Measurements from ENCODE around the gene PPM1L. TPM values are rescaled to one million over a fixed set of nuclear protein-coding genes. Genes with fewer than 3 reads are reported as not detected.

PPM1L gene
- total RNA-seq, 1 experiment from 2014 or later, result 5.0 TPM

DNA sequence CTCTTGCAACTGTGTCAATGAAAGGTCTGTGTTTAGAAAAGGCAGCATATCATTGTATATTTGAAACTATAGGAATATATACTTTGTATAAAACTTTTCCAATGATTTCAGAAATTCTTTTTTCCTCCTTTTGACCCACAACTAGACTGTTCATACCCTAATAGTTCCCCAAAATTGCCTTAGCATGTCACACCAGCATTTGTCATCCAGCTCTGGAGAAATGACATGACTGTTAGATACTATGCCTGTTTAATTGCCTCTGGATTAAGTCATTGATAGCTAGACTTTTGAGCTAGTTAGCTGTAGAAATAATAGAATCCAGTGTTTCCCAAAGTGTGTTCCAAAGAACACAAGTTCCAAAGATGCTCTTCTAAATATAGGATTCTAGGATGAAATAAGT, 316.7 kb downstream of the PPM1L start:
- Histone ChIP-seq H3K27me3 (ENCODE audit: insufficient read depth, low read depth) (no peaks in the 10 kb centered on the region), H3K79me2 (ENCODE audit: low read depth) (no peaks in the 10 kb centered on the region), H3K4me2 (no peak overlapping the region), H3K4me1 (replicated peaks; ENCODE audit: insufficient read depth) (peaks cover 14% of the 10 kb centered on the region), H3K9me2 (ENCODE audit: insufficient read depth) (no peaks in the 10 kb centered on the region), H3K9me3 (ENCODE audit: insufficient read depth, low read depth) (no peaks in the 10 kb centered on the region), H3K36me3 (ENCODE audit: low read depth) (no peaks in the 10 kb centered on the region), H3K27ac (no peak overlapping the region), H3F3A (ENCODE audit: insufficient read depth, low read depth) (peaks cover 8% of the 10 kb centered on the region; the same call in 1 of the 2 replicates), H3K4me3 (no peak overlapping the region), H2AFZ (no peak overlapping the region), H4K20me1 (ENCODE audit: insufficient read depth) (no peaks in the 10 kb centered on the region)
- no peak for DNase-seq
- BruUV-seq (replicated peaks), result no TSS peak
- intact Hi-C loops (cut with micrococcal nuclease; ENCODE audit: unreplicated experiment), result no loop called here
- POLR2A ChIA-PET (ENCODE audit: unreplicated experiment), result interaction anchor here (0.7 kb wide), 1 partner anchor 91 kb away, joined by 4 read pairs; no protein-coding TSS in a partner anchor
- CTCF ChIA-PET, result no interaction called here
- TF ChIP-seq, protein P1, sequence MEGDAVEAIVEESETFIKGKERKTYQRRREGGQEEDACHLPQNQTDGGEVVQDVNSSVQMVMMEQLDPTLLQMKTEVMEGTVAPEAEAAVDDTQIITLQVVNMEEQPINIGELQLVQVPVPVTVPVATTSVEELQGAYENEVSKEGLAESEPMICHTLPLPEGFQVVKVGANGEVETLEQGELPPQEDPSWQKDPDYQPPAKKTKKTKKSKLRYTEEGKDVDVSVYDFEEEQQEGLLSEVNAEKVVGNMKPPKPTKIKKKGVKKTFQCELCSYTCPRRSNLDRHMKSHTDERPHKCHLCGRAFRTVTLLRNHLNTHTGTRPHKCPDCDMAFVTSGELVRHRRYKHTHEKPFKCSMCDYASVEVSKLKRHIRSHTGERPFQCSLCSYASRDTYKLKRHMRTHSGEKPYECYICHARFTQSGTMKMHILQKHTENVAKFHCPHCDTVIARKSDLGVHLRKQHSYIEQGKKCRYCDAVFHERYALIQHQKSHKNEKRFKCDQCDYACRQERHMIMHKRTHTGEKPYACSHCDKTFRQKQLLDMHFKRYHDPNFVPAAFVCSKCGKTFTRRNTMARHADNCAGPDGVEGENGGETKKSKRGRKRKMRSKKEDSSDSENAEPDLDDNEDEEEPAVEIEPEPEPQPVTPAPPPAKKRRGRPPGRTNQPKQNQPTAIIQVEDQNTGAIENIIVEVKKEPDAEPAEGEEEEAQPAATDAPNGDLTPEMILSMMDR (conservative IDR thresholded peaks at IDR 0.05), result no peak
- no peak for TF ChIP-seq EZH2 (IDR thresholded peaks at IDR 0.05; ENCODE audit: low read depth)

DNA sequence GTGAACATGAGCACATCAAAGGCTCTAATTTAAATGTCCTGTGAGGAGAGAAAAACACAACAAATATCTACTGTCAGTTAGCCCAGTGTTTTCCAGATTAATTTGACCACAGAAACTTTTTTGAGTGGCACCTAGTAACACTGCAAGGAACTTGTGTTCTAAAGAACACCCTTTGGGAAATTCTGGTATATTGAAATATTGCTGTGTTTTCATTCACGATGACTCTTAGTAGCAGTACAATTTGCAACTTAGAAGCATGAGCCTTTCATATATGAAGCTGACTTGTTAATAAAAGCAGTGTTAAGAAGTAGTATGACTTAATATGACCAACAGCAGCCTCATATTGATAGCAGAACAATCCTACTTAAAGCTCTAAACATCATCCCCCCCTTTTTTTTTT, 317.1 kb downstream of the PPM1L start:
- CTCF ChIA-PET, result no interaction called here
- intact Hi-C loops (cut with micrococcal nuclease; ENCODE audit: unreplicated experiment), result no loop called here
- TF ChIP-seq, protein P1 (conservative IDR thresholded peaks at IDR 0.05), result no peak
- no peak for TF ChIP-seq EZH2 (IDR thresholded peaks at IDR 0.05; ENCODE audit: low read depth)

DNA sequence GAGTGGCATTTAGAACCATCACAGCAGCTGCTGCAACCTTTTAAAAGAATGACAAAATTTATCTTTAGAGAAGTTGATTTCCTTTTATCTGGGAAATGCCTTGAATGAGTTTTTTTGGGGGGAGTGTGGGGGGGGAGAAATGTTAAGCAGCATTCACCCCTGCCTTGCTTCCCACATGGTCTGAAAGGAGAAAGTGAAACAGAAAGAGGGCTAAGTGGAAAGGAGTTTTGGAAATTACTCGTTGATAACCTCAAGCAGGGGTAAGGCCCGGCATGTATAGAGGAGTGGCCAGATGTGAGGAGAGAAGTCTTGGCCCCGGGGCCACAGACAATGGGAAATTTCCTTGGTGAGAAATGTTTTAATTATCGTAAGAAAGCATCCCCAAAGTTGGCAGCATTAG, 325.6 kb downstream of the PPM1L start:
- Histone ChIP-seq H3K36me3 (ENCODE audit: low read depth) (no peaks in the 10 kb centered on the region), H3K27me3 (ENCODE audit: insufficient read depth, low read depth) (no peaks in the 10 kb centered on the region), H3K27ac (no peak overlapping the region), H3K9me3 (ENCODE audit: insufficient read depth, low read depth) (no peaks in the 10 kb centered on the region), H3K9me2 (ENCODE audit: insufficient read depth) (no peaks in the 10 kb centered on the region), H4K20me1 (ENCODE audit: insufficient read depth) (no peaks in the 10 kb centered on the region), H3F3A (ENCODE audit: insufficient read depth, low read depth) (no peaks in the 10 kb centered on the region), H3K4me2 (no peak overlapping the region), H3K79me2 (ENCODE audit: low read depth) (no peaks in the 10 kb centered on the region), H2AFZ (no peak overlapping the region), H3K4me3 (no peak overlapping the region), H3K4me1 (replicated peaks; ENCODE audit: insufficient read depth) (no peaks in the 10 kb centered on the region)
- BruUV-seq (replicated peaks), result no TSS peak
- TF ChIP-seq, protein P1 (conservative IDR thresholded peaks at IDR 0.05), result no peak
- TF ChIP-seq EZH2 (IDR thresholded peaks at IDR 0.05; ENCODE audit: low read depth), result no peak
- intact Hi-C loops (cut with micrococcal nuclease; ENCODE audit: unreplicated experiment), result no loop called here
- POLR2A ChIA-PET (ENCODE audit: unreplicated experiment), result no interaction called here
- CTCF ChIA-PET, result no interaction called here
- no peak for DNase-seq

More for the DNA sequence above, 317.1 kb downstream of the PPM1L start:
- no peaks in the 10 kb centered on the region for H4K20me1 ChIP-seq (ENCODE audit: insufficient read depth)
- H3K27me3 ChIP-seq (ENCODE audit: insufficient read depth, low read depth), result no peaks in the 10 kb centered on the region
- H3K36me3 ChIP-seq (ENCODE audit: low read depth), result no peaks in the 10 kb centered on the region
- H3K9me3 ChIP-seq (ENCODE audit: insufficient read depth, low read depth), result no peaks in the 10 kb centered on the region
- H3K27ac ChIP-seq, result no peak overlapping the region
- no peak overlapping the region for H3K4me3 ChIP-seq
- no peaks in the 10 kb centered on the region for H3K79me2 ChIP-seq (ENCODE audit: low read depth)
- no peak overlapping the region for H3K4me2 ChIP-seq
- no TSS peak for BruUV-seq (replicated peaks)
- H3K4me1 ChIP-seq (replicated peaks; ENCODE audit: insufficient read depth), result peaks cover 14% of the 10 kb centered on the region
- peaks cover 8% of the 10 kb centered on the region; the same call in 1 of the 2 replicates for H3F3A ChIP-seq (ENCODE audit: insufficient read depth, low read depth)
- H3K9me2 ChIP-seq (ENCODE audit: insufficient read depth), result no peaks in the 10 kb centered on the region
- no peak overlapping the region for H2AFZ ChIP-seq
- no peak for DNase-seq
- POLR2A ChIA-PET (ENCODE audit: unreplicated experiment), result interaction anchor here (0.7 kb wide), 1 partner anchor 90 kb away, joined by 4 read pairs; no protein-coding TSS in a partner anchor

Measured in PC-9 (cell line).